Glomerular visceral epithelial cell (primary cell): ENCODE measurements around the gene TGFB2.

Experiments used
- DNase-seq: peaks from one replicate; pipeline ENCODE4 v3.0.0-alpha.2; 2016; ENCODE audit errors: extremely low spot score

Gene TGFB2

GRCh38 chr1:218361298-218362065 lies 16.3 kb downstream of the TGFB2 start:
- DNase-seq: no peak

DNA sequence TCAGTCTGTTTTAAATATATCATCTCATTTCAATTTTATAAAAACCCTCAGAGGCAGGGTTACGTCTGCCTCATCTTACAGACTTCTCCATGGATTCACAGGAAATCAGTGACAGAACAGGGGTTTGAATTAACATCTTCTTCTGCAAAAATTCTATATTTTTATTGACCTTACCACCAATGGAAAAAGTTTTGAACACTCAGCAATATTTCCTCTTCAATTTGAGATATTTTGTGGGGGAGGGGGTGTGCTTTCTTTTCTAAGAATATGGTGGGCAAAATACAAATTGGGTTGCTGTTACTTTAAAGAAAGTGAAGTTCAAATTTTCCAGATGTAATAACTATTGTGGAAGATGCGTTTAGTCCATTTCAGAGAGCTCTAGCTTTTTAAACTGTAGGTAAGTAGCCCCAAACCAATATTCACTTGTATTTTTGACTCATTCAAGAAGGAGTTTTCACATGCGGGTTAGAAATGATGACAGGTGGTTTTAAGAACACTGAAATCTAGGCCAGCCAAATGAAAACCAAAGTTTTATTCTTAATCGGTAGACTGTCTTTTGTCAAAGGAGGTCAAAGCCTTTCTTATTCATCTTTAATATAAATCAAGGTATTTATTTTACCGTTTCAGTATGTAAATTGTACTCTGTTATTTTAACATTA lies 17.4 kb downstream of the TGFB2 start:
- no peak for DNase-seq

GRCh38 chr1:218363141-218363540 lies 18.0 kb downstream of the TGFB2 start:
- no peak for DNase-seq

DNA sequence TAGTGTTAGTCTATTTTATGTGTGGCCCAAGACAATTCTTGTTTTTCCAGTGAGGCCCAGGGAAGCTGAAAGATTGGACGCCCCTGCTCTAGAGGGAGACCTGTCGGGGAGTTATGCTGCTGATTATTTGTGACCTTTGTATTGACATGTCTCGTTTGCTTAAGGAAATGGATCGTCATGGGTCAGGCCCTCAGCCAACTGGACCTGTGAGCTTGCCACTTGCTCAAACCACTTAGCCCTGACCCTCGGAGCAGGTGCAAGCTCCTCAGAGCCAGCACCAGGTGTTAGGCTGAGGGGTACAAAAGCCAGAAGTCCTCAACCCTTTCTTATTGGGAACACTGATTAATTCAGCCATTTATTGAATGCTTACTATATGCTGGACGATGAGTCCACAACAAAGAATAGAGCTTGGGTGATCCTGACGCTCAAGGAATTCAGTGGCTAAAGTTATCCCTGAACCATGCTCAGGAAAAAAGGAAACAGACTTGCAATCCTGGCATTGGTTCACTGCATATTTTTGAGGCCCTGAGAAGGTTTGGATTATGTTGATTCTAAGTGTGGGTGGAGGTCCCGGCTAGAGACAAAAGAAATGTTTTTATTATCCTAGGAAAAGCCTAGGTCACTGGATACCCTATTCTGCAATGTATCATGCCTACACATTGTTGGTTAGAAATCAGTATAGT lies 19.0 kb downstream of the TGFB2 start:
- DNase-seq: no peak

DNA sequence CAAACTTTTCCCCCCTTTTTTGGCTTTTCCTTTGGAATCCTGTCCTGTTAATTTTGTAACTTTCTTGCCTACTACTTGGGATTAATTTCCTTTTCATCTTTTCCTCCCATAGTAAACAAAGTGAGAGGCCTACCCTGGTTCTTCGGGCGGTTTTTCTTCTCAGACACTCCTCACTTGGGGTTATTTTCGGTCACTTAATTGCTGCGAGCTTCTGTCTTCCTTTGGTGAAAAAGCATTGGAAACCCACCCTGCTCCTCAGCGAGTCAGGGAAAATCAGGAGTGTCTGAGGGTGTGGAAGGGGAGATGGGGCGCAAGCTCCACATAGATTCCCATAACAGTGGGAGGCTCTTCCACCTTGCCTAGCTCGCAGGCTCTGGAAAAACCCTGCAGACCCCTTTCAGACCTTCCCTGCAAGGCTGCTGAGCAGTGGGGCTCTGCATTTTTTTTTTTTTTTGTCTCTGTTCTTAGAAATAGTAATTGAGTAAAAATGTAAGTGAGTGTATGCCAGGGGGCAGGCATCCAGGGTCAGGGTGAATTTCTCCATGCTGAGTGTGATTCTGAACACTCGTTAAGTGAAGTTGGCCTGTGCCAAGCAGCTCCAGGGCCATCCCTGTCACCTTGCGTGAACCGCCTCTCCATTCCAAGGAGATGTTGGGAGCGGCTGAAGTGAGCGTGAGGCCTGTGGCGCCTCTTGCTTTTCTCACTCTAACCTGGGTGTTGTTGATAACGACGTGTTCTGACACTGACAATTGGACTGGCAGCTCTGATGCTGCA lies 20.3 kb downstream of the TGFB2 start:
- no peak for DNase-seq

DNA sequence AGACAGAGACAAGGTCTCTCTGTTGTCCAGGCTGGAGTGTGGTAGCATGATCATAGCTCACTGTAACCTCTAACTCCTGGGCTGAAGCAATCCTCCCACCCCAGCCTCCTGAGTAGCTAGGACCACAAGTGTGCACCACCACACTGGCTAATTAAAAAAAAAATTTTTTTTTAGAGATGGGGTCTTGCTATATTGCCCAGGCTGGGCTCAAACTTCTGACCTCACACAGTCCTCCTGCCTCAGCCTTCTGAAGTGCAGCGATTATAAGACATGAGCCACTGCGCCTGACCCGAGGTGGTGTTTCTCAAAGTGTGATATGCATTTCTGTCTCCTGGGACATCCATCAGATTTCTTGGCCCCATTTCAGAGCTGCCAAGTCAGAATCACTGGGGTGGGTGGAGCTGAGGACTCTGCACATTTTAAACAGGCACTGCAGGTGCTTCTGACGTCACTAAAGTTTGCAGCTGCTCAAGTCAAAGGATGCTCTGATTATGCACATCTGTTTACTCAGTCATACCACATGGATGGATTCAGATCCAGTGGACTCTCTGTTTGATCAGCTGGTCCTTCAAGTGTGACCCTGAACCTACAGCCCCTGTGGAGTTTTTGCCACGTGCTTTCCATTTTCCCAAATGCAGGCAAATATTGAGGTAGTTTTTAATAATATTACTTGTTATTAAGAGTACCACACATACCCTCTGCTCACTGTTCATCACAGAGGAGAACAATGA lies 21.4 kb downstream of the TGFB2 start:
- DNase-seq: peak; percentile 74

DNA sequence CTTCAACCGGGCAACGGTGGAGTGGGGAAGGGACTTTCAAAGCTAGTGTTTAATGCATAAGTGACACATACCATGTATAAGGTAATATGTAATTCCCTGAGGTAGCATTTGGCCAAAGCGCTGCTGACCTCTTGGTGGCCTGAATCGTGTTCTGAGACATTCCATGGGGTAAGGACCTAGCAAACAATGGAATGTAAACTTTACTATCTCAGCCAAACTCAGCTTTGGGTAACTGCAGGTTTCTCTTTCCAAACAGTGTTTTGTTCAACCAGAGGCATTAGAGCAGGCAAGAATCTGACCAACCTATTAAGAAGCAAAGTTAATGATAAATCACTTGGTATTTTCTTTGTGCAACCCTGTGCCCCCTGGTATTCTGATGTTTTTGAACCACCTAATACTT lies 22.0 kb downstream of the TGFB2 start:
- peak; percentile 91 for DNase-seq

DNA sequence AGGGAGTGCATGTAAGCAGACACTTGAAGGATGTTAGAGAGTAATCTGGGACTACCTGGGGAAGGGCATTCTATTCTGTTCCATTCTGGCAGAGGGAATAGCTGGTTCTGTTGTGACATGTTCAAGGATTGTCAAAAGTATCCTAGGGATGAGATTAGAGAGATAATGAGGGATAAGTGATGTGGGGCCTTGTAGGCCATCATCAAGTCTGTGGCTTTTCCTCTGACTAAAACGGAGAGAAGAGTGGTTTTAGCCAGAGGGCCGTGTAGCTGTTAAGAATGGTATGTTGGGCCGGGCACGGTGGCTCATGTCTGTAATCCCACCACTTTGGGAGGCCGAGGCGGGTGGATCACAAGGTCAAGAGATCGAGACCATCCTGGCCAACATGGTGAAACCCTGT lies 23.6 kb downstream of the TGFB2 start:
- DNase-seq: no peak

GRCh38 chr1:218369688-218370511 lies 24.8 kb downstream of the TGFB2 start:
- DNase-seq: peak; percentile 45

DNA sequence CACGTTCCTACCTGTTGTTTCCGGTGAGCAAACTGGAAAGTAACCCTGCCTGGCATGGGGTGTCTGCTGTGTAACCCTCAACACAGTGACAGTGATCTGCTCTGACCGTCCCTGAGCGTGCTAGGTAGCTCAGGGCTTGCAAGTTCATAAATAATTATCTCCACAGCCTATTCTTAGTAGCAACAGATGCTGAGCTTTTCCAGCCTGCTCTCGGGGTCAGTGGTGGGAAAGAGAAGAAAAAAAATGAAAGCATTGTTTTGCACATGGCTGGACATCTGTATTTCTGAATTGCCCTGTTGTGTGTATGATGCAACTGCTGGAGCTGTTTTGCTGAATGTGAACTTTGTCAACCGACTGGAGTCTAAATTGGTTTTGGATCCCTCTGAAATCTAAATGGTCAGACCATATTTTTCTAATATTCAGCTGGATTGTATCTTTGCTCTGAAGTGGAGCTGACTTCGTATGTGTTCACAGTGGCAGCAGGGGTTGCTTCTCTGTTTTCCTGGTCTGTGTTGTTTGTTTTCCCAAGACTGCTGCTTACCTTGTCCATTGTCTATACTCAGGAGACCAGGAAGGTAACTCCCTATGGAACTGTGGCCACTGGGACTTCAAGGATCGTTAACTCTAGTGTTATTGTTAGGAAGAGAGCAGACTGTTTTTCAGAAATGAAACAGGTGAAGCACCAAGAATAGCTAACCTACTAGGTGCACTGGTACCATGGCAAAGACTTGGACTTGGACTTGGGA lies 27.0 kb downstream of the TGFB2 start:
- DNase-seq: no peak

- DNase-seq: peak; percentile 61
These were observed 29.5 kb downstream of the TGFB2 start for GRCh38 chr1:218374401-218375353.

DNA sequence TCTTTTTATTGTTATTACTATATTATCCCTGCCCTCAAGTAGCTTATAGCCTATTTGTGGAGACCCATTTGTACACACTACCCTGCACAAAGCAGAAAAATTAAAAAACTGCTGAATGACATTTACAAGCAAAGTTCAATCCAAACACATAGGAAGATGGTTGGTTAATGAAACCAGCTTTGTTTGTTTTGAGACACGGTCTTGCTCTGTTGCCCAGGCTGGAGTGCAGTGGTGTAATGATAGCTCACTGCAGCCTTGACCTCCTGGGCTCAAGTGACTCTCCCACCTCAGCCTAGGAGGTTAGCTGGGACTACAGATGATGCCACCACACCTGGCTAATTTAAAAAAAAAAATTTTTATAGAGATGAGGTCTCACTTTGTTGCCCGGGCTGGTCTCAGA lies 31.6 kb downstream of the TGFB2 start:
- peak; percentile 64 for DNase-seq

DNA sequence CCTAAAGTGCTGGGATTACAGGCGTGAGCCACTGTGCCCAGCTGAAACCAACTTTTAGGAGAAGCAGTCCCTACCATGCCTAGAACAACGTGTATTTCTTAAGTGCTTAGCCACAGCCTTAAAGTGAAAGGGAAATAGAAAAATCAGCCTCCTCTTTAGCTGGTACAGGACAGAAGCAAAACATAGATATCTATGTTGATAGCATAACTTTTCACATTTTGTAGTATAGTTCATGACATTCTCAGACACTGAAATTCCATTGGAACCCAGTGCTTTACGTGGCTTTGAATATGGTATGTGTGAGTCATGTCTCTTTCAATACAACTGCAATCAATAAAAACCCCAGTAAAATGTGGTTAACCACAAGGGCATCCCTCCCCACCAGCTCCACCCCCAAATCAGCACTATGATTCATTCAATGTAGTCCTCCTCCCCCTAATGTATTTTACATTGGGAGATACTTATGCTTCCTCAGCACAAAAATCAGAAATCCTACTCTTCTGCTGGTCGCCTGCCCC lies 32.1 kb downstream of the TGFB2 start:
- peak; percentile 95 for DNase-seq

GRCh38 chr1:218380125-218380977 lies 35.2 kb downstream of the TGFB2 start:
- DNase-seq: peak; percentile 93

DNA sequence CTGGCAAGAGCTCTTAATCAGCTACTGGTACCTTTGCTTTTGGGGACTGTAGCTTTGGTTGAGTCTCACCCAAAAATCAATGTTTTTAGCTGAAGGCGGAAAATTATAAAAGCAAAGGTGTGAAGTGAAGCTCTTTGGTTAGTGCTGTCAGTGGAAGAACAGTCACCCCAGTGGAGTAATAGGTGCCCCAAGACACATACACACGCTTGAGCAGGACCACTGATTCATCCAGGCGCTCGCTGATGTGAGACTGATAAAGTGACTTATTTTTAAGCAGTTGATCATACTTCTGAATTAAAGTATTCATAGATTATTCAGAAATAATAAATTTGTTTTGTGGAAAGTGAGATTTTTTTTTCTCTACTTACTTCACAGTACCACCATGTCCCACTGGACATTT lies 37.1 kb downstream of the TGFB2 start:
- peak; percentile 45 for DNase-seq

DNA sequence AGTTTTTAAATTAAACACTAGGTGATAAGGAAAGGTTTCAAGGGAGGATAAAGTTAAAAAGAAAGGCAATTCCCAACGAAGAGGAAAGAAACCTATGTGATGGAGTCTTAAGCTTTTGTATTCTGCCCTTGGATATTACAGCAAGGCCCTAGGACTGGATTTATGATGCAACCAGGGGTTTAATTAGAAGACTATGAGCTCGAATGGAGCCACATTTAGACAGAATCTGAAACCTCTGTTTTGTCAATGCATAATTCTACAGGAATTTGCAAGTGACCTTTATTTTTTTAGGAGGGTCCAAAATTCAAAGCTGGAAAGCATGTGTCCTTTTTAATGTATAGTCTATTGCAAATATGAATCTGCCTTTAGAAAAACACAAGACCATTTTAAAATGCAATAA lies 37.9 kb downstream of the TGFB2 start:
- DNase-seq: no peak

GRCh38 chr1:218383681-218384080 lies 38.5 kb downstream of the TGFB2 start:
- DNase-seq: peak; percentile 31
